ENCODE data around the gene HCN4. TPM values are rescaled to one million over a fixed set of nuclear protein-coding genes. Genes with fewer than 3 reads are reported as not detected.

Gene HCN4
- total and polyA plus RNA-seq, 4 donors: not detected

- Histone ChIP-seq H3K9ac (ENCODE audit: low read depth in 1 of 2, low read length in 2 of 2) (no peak overlapping the region), H3K4me3 (ENCODE audit: low read depth in 1 of 3, low read length in 3 of 3) (no peak overlapping the region), H3K36me3 (ENCODE audit: control insufficient read depth in 4 of 4, insufficient read depth in 3 of 4, low read depth in 1 of 4, low read length in 3 of 4) (peaks cover 7 to 23% (median 15%) of the 10 kb centered on the region in 4 donors), H3K4me1 (ENCODE audit: control insufficient read depth in 4 of 4, insufficient read depth in 4 of 4, low read length in 3 of 4) (no peaks in the 10 kb centered on the region), H3K9me3 (ENCODE audit: control insufficient read depth in 4 of 4, low read length in 3 of 4) (no peaks in the 10 kb centered on the region), H3K27ac (ENCODE audit: low read depth in 1 of 2, low read length in 2 of 2) (no peak overlapping the region), H3K27me3 (ENCODE audit: control insufficient read depth in 4 of 4, insufficient read depth in 4 of 4, low read length in 3 of 4) (no peaks in the 10 kb centered on the region)
- DNase-seq (ENCODE audit: low spot score): no peak
- 89% methylated on average over 2 of the region's 2 CpGs for WGBS
- no peak for TF ChIP-seq ATF3 (IDR thresholded peaks at IDR 0.05)
- TF ChIP-seq HNF4G (IDR thresholded peaks at IDR 0.05): no peak
- no peak for TF ChIP-seq GABPA (IDR thresholded peaks at IDR 0.05 in 1 of 2, conservative IDR thresholded peaks at IDR 0.05 in 1 of 2)
- TF ChIP-seq TAF1 (conservative IDR thresholded peaks at IDR 0.05): no peak
- TF ChIP-seq YY1 (IDR thresholded peaks at IDR 0.05): no peak
- TF ChIP-seq FOXA1 (IDR thresholded peaks at IDR 0.05): no peak
- no peak for TF ChIP-seq RAD21 (IDR thresholded peaks at IDR 0.05)
- TF ChIP-seq JUND (IDR thresholded peaks at IDR 0.05): no peak
- no peak for TF ChIP-seq NR2F2 (IDR thresholded peaks at IDR 0.05)
- no peak for TF ChIP-seq EGR1 (IDR thresholded peaks at IDR 0.05; ENCODE audit: low read depth in 2 of 2)
- no peak for TF ChIP-seq MAX (IDR thresholded peaks at IDR 0.05)
- TF ChIP-seq FOXA2 (IDR thresholded peaks at IDR 0.05): no peak
- no peak for TF ChIP-seq SP1 (IDR thresholded peaks at IDR 0.05)
Measured at GRCh38 chr15:73283366-73283962, 85.3 kb downstream of the HCN4 start.

GRCh38 chr15:73282567-73283365, 86.0 kb downstream of the HCN4 start:
- 92% methylated on average over 8 of the region's 8 CpGs for WGBS
- no peak for TF ChIP-seq FOXA1 (IDR thresholded peaks at IDR 0.05)
- TF ChIP-seq NR2F2 (IDR thresholded peaks at IDR 0.05): no peak
- TF ChIP-seq TAF1 (conservative IDR thresholded peaks at IDR 0.05): no peak
- no peak for TF ChIP-seq CTCF (IDR thresholded peaks at IDR 0.05; ENCODE audit: low read depth, low read length, missing input control)
- TF ChIP-seq HNF4G (IDR thresholded peaks at IDR 0.05): no peak
- no peak for TF ChIP-seq HNF4A (conservative IDR thresholded peaks at IDR 0.05)
- no peak for TF ChIP-seq SP1 (IDR thresholded peaks at IDR 0.05)
- TF ChIP-seq YY1 (IDR thresholded peaks at IDR 0.05): no peak
- TF ChIP-seq RAD21 (IDR thresholded peaks at IDR 0.05): no peak
- no peak for TF ChIP-seq JUND (IDR thresholded peaks at IDR 0.05)
- no peak for TF ChIP-seq ATF3 (IDR thresholded peaks at IDR 0.05)
- no peak overlapping the region for H3K4me3 ChIP-seq (ENCODE audit: low read depth in 1 of 3, low read length in 3 of 3)

More at GRCh38 chr15:73282567-73283365, 86.0 kb downstream of the HCN4 start:
- DNase-seq (ENCODE audit: low spot score): no peak
- Histone ChIP-seq H3K9me3 (ENCODE audit: control insufficient read depth in 4 of 4, low read length in 3 of 4) (no peaks in the 10 kb centered on the region), H3K9ac (ENCODE audit: low read depth in 1 of 2, low read length in 2 of 2) (no peak overlapping the region), H3K27ac (ENCODE audit: low read depth in 1 of 2, low read length in 2 of 2) (no peak overlapping the region), H3K27me3 (ENCODE audit: control insufficient read depth in 4 of 4, insufficient read depth in 4 of 4, low read length in 3 of 4) (no peaks in the 10 kb centered on the region), H3K4me1 (ENCODE audit: control insufficient read depth in 4 of 4, insufficient read depth in 4 of 4, low read length in 3 of 4) (no peaks in the 10 kb centered on the region), H3K36me3 (ENCODE audit: control insufficient read depth in 4 of 4, insufficient read depth in 3 of 4, low read depth in 1 of 4, low read length in 3 of 4) (peaks cover 7 to 19% (median 12%) of the 10 kb centered on the region in 4 donors)
